ENCODE measurements around the gene NAV3. TPM values are rescaled to one million over a fixed set of nuclear protein-coding genes. Genes with fewer than 3 reads are reported as not detected.

NAV3 gene
- total and polyA plus RNA-seq, 4 donors = 0.22 to 1.7 (median 0.71) TPM

- H3K9ac ChIP-seq (ENCODE audit: low read depth in 1 of 2, low read length in 2 of 2) = no peak overlapping the region
- no peaks in the 10 kb centered on the region for H3K9me3 ChIP-seq (ENCODE audit: control insufficient read depth in 4 of 4, low read length in 3 of 4)
- no peaks in the 10 kb centered on the region for H3K27me3 ChIP-seq (ENCODE audit: control insufficient read depth in 4 of 4, insufficient read depth in 4 of 4, low read length in 3 of 4)
- no peak for DNase-seq (ENCODE audit: low spot score)
- no peak overlapping the region for H3K27ac ChIP-seq (ENCODE audit: low read depth in 1 of 2, low read length in 2 of 2)
- WGBS = 70% methylated on average over 2 of the region's 2 CpGs
- no peaks in the 10 kb centered on the region for H3K36me3 ChIP-seq (ENCODE audit: control insufficient read depth in 4 of 4, insufficient read depth in 3 of 4, low read depth in 1 of 4, low read length in 3 of 4)
- TF ChIP-seq FOXA2 (IDR thresholded peaks at IDR 0.05) (no peak), ATF3 (IDR thresholded peaks at IDR 0.05) (no peak), ZBTB33 (IDR thresholded peaks at IDR 0.05) (no peak), CTCF (IDR thresholded peaks at IDR 0.05; ENCODE audit: low read depth, low read length, missing input control) (no peak)
- no peak overlapping the region for H3K4me3 ChIP-seq (ENCODE audit: low read depth in 1 of 3, low read length in 3 of 3)
- H3K4me1 ChIP-seq (ENCODE audit: control insufficient read depth in 4 of 4, insufficient read depth in 4 of 4, low read length in 3 of 4) = no peaks in the 10 kb centered on the region
Observed at GRCh38 chr12:78096909-78097597, 266.4 kb downstream of the NAV3 start.

GRCh38 chr12:78099806-78100205 is 269.1 kb downstream of the NAV3 start:
- no peaks in the 10 kb centered on the region for H3K36me3 ChIP-seq (ENCODE audit: control insufficient read depth in 4 of 4, insufficient read depth in 3 of 4, low read depth in 1 of 4, low read length in 3 of 4)
- TF ChIP-seq JUND (IDR thresholded peaks at IDR 0.05) = no peak
- no peak overlapping the region for H3K4me3 ChIP-seq (ENCODE audit: low read depth in 1 of 3, low read length in 3 of 3)
- H3K4me1 ChIP-seq (ENCODE audit: control insufficient read depth in 4 of 4, insufficient read depth in 4 of 4, low read length in 3 of 4) = no peaks in the 10 kb centered on the region
- no peaks in the 10 kb centered on the region for H3K27me3 ChIP-seq (ENCODE audit: control insufficient read depth in 4 of 4, insufficient read depth in 4 of 4, low read length in 3 of 4)
- 37% methylated on average over 2 of the region's 2 CpGs for WGBS
- no peaks in the 10 kb centered on the region for H3K9me3 ChIP-seq (ENCODE audit: control insufficient read depth in 4 of 4, low read length in 3 of 4)
- DNase-seq (ENCODE audit: low spot score) = no peak
- no peak overlapping the region for H3K9ac ChIP-seq (ENCODE audit: low read depth in 1 of 2, low read length in 2 of 2)
- no peak overlapping the region for H3K27ac ChIP-seq (ENCODE audit: low read depth in 1 of 2, low read length in 2 of 2)

DNA sequence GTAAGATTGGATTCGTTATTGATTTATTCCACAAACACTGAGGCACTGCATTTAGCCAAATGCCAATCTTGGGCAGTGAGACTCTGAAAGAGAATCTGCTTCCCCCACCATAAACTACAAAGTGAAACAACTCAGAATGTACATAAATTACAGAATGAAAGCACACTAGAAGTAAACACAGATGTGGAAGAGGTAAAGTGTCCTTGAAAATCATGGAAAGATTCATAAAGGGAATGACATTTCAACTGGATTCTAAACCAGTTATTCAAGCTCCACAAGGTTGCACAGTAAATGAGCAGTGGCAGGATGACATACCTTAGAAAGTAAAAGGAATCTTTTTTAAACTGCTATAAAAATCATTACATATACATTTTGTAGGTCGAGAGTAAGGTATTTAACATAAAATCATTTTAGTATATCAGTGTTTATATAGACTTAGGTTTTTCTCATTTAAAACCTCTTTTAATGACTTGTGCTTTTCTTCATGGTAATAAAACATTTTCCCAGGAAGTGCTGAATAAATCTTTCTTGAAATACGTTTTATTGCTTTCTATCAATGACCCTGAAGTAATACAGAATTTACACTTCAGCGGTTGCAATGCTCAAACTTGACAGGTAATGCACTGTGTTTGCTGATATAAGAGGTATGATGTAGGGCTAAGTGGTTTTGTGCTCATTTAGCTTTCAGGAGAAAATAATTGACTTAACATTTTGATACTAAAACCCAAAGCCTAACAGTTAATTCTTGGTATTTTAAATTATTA is 270.6 kb downstream of the NAV3 start:
- no peak for DNase-seq (ENCODE audit: low spot score)
- Histone ChIP-seq H3K36me3 (ENCODE audit: control insufficient read depth in 4 of 4, insufficient read depth in 3 of 4, low read depth in 1 of 4, low read length in 3 of 4) (no peaks in the 10 kb centered on the region), H3K4me3 (ENCODE audit: low read depth in 1 of 3, low read length in 3 of 3) (no peak overlapping the region), H3K9me3 (ENCODE audit: control insufficient read depth in 4 of 4, low read length in 3 of 4) (no peaks in the 10 kb centered on the region), H3K4me1 (ENCODE audit: control insufficient read depth in 4 of 4, insufficient read depth in 4 of 4, low read length in 3 of 4) (no peaks in the 10 kb centered on the region), H3K27me3 (ENCODE audit: control insufficient read depth in 4 of 4, insufficient read depth in 4 of 4, low read length in 3 of 4) (no peaks in the 10 kb centered on the region), H3K9ac (ENCODE audit: low read depth in 1 of 2, low read length in 2 of 2) (no peak overlapping the region), H3K27ac (ENCODE audit: low read depth in 1 of 2, low read length in 2 of 2) (no peak overlapping the region)
- WGBS = 51% methylated on average over 4 of the region's 4 CpGs
- no peak for TF ChIP-seq HNF4A (conservative IDR thresholded peaks at IDR 0.05)
- TF ChIP-seq ATF3 (IDR thresholded peaks at IDR 0.05) = no peak
- TF ChIP-seq SP1 (IDR thresholded peaks at IDR 0.05) = no peak
- TF ChIP-seq GABPA (IDR thresholded peaks at IDR 0.05 in 1 of 2, conservative IDR thresholded peaks at IDR 0.05 in 1 of 2) = no peak
- no peak for TF ChIP-seq FOXA1 (IDR thresholded peaks at IDR 0.05)
- no peak for TF ChIP-seq TAF1 (conservative IDR thresholded peaks at IDR 0.05)
- no peak for TF ChIP-seq NR2F2 (IDR thresholded peaks at IDR 0.05)
- no peak for TF ChIP-seq FOXA2 (IDR thresholded peaks at IDR 0.05)
- TF ChIP-seq HNF4G (IDR thresholded peaks at IDR 0.05) = no peak
- no peak for TF ChIP-seq RXRA (IDR thresholded peaks at IDR 0.05)
